ENCODE results near the gene ZNRF2.
"Not testable (repeated sequence)": the region's sequence is repeated elsewhere in the genome, so short reads cannot be mapped to it uniquely, and the experiment has no call there.

DNA sequence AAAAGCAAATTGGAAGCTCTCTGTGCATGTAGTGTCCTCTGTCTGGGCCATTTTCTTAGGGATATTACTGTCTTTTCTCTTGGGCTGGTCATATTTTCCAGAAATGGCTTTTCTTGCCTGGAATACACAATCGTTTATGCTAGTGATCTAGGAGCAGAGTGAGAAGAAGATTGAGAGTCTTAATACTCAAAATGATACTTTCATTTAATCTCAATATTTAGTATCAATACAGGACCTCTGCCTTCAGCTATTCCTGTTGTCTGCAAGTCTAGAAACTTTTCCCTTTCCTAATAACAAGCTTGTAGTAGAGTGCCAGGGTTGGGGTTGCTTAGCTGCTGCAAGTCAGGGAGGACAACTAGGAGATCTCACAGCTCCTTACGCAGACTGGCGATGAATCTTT, 14.0 kb downstream of the ZNRF2 start:
- TF ChIP-seq, protein P1, sequence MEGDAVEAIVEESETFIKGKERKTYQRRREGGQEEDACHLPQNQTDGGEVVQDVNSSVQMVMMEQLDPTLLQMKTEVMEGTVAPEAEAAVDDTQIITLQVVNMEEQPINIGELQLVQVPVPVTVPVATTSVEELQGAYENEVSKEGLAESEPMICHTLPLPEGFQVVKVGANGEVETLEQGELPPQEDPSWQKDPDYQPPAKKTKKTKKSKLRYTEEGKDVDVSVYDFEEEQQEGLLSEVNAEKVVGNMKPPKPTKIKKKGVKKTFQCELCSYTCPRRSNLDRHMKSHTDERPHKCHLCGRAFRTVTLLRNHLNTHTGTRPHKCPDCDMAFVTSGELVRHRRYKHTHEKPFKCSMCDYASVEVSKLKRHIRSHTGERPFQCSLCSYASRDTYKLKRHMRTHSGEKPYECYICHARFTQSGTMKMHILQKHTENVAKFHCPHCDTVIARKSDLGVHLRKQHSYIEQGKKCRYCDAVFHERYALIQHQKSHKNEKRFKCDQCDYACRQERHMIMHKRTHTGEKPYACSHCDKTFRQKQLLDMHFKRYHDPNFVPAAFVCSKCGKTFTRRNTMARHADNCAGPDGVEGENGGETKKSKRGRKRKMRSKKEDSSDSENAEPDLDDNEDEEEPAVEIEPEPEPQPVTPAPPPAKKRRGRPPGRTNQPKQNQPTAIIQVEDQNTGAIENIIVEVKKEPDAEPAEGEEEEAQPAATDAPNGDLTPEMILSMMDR (IDR thresholded peaks at IDR 0.05 in 2 of 3, conservative IDR thresholded peaks at IDR 0.05 in 1 of 3; ENCODE audit: control insufficient read depth in 2 of 3, extremely low read depth in 1 of 3, insufficient read depth in 1 of 3, low read depth in 3 of 3, low read length in 3 of 3), result not testable (repeated sequence)
- TF ChIP-seq EZH2 (IDR thresholded peaks at IDR 0.05; ENCODE audit: borderline replicate concordance, control insufficient read depth, low read depth, low read length); JUND (IDR thresholded peaks at IDR 0.05; ENCODE audit: low read depth, low read length); POLR2A (IDR thresholded peaks at IDR 0.05; ENCODE audit: low read depth, low read length); ZSCAN29 (IDR thresholded peaks at IDR 0.05); FOS (IDR thresholded peaks at IDR 0.05; ENCODE audit: borderline replicate concordance, extremely low read depth, insufficient read length); CHD1 (IDR thresholded peaks at IDR 0.05; ENCODE audit: low read depth, low read length); POLR2AphosphoS2 (IDR thresholded peaks at IDR 0.05; ENCODE audit: low read depth, low read length); SMAD1 (IDR thresholded peaks at IDR 0.05; ENCODE audit: low read depth, partially characterized antibody); ZNF622 (IDR thresholded peaks at IDR 0.05): not testable (repeated sequence)

All from GM12878 (cell line).